Pulmonary artery endothelial cell (primary cell): ENCODE measurements around the gene KCNN2. TPM values are rescaled to one million over a fixed set of nuclear protein-coding genes. Genes with fewer than 3 reads are reported as not detected.
A peak's percentile ranks its signal among the peaks of the same experiment; 100 is the strongest.

ENCODE experiments used
- DNase-seq: peaks from one replicate; pipeline ENCODE4 v3.0.0-alpha.2; 2011; ENCODE audit warnings: low read depth, low spot score
- total RNA-seq: library from RNA; depleted of rRNA; stranded (reverse); fragments of >200 nt; gene quantifications from 2 replicates; pipeline ENCODE4 v1.2.3, GENCODE V29; 2014

Gene KCNN2
- total RNA-seq = 0.20 and 0.25 TPM in 2 replicates

DNA sequence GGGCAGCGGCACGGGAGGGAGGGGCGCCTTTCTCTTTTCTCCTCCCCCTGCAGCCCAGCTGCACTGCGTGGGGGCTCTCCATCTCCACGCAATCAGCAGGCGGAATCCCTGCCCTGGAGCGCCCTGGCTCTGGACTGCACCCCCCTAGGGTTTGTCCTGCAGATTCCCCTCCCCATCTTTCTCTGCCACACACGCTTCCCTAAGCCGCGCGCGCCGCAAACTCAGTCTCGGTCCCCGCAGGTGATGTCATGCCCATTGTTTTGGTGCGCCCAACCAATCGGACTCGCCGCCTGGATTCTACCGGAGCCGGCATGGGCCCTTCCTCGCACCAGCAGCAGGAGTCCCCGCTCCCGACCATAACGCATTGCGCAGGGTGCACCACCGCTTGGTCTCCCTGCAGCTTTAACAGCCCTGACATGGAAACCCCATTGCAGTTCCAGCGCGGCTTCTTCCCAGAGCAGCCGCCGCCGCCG lies at the start of gene KCNN2:
Gene KCNN2 (plus strand): TSS at position 347 of the 473 bp plus-strand sequence. CDS start 70 bp downstream, at position 417.
- peak; percentile 33 for DNase-seq

DNA sequence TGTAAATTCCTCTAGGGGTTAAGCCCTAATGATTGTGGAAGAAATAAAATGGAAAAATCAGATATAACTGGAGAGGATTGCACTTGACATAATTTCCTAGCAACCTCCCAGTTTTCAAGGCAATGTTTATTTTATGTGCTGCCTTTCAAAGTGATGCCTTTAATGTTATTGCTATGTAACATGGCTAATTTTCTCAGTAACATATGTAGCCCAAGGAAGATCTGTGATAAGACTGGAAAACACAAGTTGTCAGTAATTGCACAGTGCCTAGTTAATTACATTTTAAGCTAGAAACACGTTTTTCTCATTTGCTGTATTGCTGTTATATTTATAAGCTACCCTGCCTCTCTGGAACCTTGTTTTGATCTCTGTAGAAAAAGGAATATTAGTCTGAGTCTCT lies 49.2 kb upstream of the KCNN2 start:
- no peak for DNase-seq

GRCh38 chr5:114314061-114314460 lies 47.8 kb upstream of the KCNN2 start:
- no peak for DNase-seq

- DNase-seq = no peak
Observed at GRCh38 chr5:114316167-114316566, 45.7 kb upstream of the KCNN2 start.

GRCh38 chr5:114317751-114318150 lies 44.1 kb upstream of the KCNN2 start:
- DNase-seq = no peak

- no peak for DNase-seq
Observed at GRCh38 chr5:114319236-114319635, 42.6 kb upstream of the KCNN2 start.

- peak; percentile 82 for DNase-seq
Observed at GRCh38 chr5:114319821-114320220, 42.0 kb upstream of the KCNN2 start.

DNA sequence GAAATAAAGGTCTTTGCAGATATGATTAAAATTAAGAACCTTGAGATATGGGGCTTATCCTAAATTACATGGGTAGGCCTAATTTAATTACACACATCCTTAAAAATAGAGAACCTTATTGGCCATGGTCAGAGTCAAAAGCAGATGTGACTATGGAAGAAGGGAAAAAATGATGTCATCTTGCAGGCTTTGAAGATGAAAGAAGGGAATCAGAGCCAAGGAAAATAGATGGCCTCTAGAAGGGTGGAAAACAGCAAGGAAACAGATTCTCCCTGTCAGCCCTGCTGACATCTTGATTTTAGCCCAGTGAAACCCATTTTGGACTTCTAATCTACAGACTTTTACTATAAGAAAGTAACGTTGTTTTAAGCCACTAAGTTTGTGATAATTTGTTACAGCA lies 37.6 kb upstream of the KCNN2 start:
- no peak for DNase-seq

DNA sequence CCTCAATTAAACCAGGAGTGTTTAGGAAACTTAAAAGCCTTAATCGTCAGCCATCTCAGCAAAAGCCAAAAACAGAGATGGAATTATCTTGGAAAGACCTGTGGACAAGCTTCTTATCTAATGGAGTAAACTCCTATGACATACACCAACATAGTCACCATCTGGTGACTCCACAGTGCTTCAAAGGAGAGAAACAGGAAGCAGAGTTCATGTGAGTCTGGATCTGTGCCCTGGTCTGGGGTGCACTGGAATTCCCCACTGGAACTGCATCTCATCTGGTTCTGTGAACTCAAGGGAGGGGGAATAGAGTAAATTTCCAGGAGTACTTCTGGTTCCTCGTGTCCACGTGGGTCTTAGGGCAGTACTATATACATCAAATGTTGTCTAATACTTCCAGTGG lies 36.3 kb upstream of the KCNN2 start:
- peak; percentile 92 for DNase-seq

DNA sequence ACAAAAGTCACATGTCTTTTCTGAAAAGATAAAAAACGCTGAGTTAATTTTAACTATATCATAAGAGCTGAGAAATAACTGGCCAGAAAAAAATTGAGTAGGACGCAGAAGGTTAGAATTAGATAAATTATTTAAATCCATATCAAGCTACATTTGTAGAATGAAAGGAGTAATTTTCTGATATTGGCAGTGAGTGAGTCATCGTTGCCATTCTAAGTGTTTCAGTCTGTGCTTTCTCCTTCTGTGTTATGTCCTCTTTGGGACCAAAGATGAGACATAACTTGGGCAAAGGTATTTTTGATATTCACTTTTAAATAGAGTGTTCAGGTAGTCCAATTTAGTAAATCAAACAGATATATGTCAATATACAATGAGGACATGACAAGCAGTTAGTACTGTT lies 34.4 kb upstream of the KCNN2 start:
- no peak for DNase-seq

- no peak for DNase-seq
Observed at GRCh38 chr5:114327987-114328386, 33.9 kb upstream of the KCNN2 start.

DNA sequence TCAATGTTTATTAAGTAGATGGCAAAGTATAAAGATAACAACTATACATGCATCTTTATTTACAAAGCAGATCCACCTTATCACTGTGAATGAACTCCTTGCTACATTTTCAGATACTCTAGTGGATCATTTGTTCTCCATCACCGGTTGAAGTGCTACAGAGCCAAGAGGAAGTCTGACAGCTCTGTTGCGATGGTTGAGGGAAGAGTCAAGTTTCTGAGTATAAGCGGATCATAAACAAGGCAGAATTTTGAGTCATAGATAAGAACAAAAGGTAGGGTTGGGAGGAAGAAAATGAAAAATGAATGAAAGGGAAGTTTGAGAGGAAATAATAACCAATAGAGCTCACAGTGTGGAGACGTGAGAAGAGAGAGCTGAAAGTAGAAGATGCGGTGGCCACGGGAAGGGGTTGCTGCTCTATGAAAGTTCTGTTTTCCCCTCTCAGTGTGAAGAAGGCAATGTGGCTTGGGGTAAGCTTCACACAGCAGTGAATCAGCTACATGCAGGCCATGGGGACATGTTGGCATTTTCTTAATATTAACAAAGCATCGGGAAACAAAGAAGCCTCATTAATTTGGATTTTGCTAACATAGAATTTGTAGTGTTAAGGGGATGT lies 30.8 kb upstream of the KCNN2 start:
- DNase-seq = no peak

- no peak for DNase-seq
Observed at GRCh38 chr5:114332493-114332892, 29.4 kb upstream of the KCNN2 start.

DNA sequence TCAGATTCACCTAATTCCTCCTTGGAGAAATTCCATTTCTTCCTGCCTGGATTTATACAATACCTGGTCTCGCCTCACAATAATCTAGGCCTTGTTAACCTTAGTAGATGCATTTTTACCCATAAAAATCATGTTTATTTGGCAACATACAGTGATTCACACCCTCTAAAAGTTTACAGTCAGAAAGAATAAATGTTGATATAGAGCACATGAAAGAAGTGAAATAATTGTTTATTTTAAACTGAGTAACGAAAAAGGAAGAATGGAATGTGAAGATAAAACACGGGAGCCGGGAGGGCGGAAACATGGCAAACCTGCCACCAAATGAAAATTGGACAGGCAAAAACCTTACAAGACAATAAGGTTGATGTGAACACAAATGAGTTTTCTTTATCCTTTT lies 28.9 kb upstream of the KCNN2 start:
- DNase-seq = no peak

DNA sequence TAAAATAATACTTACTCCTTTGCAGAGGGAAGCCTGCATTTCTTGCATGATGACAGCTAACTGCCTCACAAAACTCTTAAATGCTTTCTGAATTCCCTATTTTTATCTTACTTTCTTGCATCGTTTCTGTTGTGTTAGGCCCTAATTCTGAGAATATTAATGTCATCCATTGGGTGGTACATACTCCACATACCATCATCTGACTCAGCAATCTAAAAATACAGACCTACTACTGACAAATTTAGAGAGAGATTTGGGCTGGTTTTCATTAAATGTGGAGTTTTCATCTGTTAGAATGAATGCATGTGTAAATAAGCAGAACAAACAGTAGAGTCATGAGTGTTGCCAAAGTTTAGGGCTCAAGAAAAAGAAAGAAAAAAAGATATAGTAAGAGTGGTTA lies 26.5 kb upstream of the KCNN2 start:
- no peak for DNase-seq

DNA sequence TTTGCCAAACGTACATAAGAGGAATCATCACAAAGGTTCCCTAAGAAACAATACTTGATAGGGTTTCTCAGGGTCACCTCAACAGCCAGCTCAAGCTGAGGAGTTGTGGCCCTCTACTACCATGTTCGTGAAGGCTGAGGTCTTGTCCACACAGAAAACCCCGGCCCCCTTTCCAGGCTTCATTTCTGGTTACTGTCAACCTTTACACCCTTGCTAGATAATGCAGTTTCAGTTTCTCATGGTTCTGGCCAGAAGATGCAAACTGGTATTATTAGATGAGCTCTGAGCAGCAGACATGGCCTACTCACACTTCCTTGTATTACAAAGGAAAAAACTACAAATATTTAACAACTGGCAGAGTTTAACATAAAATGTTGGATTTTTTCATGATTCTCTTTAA lies 22.8 kb upstream of the KCNN2 start:
- no peak for DNase-seq

GRCh38 chr5:114346181-114346580 lies 15.7 kb upstream of the KCNN2 start:
- no peak for DNase-seq

GRCh38 chr5:114355086-114355830 lies 6.6 kb upstream of the KCNN2 start:
- no peak for DNase-seq

GRCh38 chr5:114358329-114358728 lies 3.5 kb upstream of the KCNN2 start:
- DNase-seq = no peak

GRCh38 chr5:114360357-114360756 lies 1.5 kb upstream of the KCNN2 start:
- no peak for DNase-seq

DNA sequence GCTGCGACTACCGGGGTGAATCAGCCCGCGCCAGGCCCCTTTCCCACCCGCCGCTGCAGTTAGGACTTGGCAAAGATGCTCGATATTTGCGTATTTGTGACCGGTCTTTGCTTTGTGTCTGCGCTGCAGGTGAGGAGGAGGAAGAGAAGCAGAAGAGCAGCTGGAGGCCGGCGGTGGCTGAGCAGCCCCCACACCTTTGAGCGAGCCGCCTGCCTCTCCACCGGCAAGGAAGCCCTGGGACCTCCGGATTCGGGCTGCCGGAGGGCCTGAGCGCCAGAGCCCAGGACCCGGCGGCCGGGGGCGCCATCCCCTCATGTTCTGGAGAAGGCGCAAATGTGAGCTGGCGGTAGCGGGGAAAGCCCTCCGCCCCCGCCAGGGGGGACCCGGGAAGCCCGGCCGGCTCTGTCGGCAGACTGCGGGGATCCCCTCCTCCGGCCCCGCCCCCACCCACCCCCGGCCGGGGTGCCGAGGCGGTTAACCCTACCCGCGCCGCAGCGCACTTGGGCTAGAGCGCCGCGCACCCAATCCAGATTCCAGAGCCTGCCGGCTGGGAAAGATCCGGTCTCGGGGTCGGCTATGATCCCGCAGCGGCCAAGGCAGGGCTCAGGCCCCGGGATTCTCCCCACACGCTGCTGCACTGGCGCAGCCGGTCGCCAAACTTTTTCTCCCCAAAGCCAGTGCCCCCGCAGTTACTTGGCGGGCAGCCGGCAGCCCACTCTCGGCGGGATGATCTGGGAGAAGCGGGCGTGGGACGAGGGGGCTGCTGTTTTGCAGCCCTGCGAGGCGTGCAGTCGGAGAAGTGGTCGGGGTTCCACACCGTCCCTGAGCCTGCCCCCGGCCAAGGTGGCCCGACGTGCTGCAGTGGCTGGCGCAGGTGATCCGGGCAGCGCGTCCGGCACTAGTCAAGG lies 800 bp upstream of the KCNN2 start:
- DNase-seq = no peak
